Pulmonary artery endothelial cell (primary cell): ENCODE measurements around the gene CCDC149. TPM values are rescaled to one million over a fixed set of nuclear protein-coding genes. Genes with fewer than 3 reads are reported as not detected.

Experiments
- DNase-seq: peaks from one replicate; pipeline ENCODE4 v3.0.0-alpha.2; 2011; ENCODE audit warnings: low read depth, low spot score
- total RNA-seq: library from RNA; depleted of rRNA; stranded (reverse); fragments of >200 nt; gene quantifications from 2 replicates; pipeline ENCODE4 v1.2.3, GENCODE V29; 2014

Gene CCDC149
- total RNA-seq, 1 donor from 2014 or later, result 11.1 TPM

DNA sequence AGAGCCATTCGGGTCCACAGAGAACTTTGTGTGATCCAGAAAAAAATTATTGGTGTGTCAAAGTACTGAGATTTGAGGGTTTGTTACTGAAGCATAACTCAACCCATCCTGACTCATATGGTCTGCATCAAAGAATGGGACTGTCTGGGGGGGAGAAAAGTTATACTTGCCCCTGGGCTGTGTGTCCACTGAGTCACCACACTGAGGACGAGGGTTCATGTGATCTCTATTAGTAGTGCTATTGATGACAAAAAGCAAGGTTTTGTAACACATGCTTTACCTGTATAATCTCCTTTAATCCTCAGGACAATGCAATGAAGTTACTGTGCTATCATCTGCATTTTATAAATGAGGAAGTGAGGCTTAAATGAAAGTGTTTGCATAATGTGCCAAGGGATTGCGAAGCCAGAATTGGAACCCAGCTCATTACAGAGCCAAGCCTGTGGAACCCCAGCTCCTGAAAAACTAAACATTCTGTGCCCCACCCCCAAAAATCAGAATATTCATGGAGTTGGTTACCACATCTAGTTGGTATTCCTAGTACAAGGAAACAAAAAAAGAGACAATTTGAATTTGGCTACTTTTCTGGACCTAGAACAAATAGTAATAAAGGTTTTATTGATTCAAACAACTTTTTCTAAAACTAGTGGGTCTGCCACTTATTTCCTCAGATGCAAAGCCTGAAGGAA, 31.2 kb downstream of the CCDC149 start:
- no peak for DNase-seq

- DNase-seq, result no peak
Measured at GRCh38 chr4:24880186-24880585, 32.7 kb downstream of the CCDC149 start.

GRCh38 chr4:24878636-24879016, 34.2 kb downstream of the CCDC149 start:
- no peak for DNase-seq

DNA sequence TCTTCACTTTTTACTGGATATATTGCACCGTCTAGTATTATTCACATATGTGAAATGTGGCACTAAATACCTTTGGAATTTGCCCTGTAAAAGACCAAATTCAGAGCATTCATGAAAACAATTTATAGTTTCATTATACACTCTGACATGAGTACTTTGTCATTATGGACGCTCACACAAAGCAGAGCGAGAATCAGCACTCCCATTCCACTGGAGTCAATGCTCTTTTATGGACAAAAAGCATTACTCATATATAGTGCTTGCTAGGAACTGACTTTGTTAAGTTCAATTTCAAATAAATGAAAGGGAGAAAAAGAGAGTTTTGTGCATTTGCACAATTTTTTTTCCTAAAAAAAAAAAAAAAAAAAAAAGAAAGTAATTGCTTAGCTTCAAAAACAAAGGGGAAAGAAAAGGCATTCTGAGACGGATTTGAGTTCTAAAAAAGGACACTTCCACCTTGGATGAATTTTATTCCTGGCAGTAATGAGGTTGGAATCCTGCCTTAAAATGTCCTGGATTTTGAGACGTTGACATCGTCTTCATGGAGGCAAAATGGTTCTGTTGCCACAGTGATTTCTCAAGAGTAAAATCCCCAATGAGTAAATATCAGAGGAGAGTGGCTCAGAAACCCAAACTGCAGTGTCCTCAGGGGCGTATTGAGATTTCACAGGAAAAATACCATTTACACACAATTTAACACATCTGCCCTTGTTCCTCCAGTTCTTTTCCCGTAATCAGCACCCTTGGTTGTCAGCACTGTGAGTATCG, 34.8 kb downstream of the CCDC149 start:
- DNase-seq, result no peak

GRCh38 chr4:24876431-24876830, 36.4 kb downstream of the CCDC149 start:
- no peak for DNase-seq

- DNase-seq, result no peak
Measured at GRCh38 chr4:24872720-24873119, 40.1 kb downstream of the CCDC149 start.

GRCh38 chr4:24871210-24871609, 41.6 kb downstream of the CCDC149 start:
- DNase-seq, result no peak

DNA sequence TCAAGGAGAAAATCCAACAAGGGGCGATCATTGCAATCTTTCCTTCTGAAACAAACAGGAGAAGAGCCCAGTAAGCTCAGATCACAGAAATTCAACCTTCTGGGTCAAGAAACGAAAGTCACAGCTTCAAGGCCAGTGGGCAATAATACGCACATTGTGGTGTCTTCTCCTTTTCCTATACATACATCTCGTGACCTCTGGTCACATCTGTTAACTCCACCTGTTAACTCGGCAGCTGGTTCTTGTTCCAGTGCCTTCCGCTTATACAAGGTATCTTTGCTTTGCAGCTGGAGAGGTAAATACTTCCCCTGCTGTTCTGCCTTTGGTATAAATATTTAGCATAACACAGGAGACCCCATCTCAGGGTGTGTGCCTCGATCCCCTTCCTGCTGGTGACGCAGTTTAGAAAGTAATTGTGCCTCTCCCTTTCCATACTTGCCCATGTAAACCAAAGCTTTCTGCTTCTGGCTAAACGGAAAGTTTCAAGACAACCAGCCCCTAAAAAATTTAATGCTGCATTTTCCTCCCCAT, 45.0 kb downstream of the CCDC149 start:
- DNase-seq, result no peak

DNA sequence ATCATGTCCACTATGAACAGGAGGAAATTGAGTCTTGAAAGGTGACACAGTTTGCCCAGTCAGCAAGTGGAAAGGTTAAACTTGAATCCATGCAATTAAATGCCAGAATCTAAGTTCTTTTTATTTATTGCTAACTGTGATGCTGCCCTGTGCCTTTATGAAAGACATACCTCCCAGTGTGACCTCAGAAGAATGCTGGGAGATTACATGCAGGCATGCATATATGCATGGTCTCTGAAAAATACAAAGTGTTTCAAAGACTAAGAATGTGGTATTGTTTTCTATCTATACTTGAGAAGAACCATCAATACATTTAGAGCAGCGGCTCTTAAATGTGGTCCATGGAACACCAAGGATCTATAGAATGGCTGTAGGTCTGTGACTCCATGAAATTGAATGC, 45.6 kb downstream of the CCDC149 start:
- no peak for DNase-seq

- no peak for DNase-seq
Measured at GRCh38 chr4:24865401-24865800, 47.4 kb downstream of the CCDC149 start.

GRCh38 chr4:24863799-24864198, 49.0 kb downstream of the CCDC149 start:
- no peak for DNase-seq

- DNase-seq, result no peak
Measured at GRCh38 chr4:24862073-24862751, 50.6 kb downstream of the CCDC149 start.

GRCh38 chr4:24858550-24858949, 54.3 kb downstream of the CCDC149 start:
- no peak for DNase-seq

- peak; percentile 33 for DNase-seq
Measured at GRCh38 chr4:24858026-24858425, 54.8 kb downstream of the CCDC149 start.

- DNase-seq, result peak; percentile 60
Measured at GRCh38 chr4:24856586-24856985, 56.3 kb downstream of the CCDC149 start.

DNA sequence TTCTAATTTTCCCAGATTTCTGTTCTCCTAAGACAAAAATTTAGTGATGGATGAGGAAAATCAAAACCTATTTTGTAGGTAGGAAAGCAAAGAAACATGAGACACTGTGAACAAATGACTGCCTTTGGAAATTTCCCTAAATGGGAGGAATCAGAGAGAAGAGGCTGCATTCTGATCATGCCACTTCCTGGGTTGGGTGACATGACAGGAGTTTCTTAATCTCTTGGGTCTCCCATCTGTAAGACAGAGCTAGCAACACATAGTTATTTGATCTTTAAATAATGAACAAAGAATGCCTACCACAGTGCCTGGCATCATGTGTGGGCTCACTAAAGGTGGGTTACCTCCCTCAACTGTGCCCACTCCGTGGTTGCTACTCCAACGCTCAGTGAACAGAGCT, 57.1 kb downstream of the CCDC149 start:
- no peak for DNase-seq

DNA sequence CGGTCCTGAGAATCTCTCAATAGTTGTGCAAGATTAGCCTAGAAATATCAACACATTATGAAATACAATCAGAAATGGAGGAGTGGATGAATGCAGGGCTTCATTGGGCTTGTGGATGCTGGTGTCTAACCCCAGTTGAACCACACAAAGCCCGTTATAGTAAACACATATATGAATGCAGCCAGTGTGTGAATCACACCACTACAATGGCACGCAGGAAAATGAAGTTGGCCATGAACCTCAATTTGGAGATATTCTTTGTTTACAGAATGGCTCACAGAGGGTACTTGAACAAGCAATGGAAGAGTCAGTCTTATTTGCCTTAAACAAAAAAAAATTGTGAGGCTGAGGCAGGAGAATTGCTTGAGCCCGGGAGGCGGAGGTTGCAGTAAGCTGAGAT, 59.7 kb downstream of the CCDC149 start:
- peak; percentile 26 for DNase-seq

DNA sequence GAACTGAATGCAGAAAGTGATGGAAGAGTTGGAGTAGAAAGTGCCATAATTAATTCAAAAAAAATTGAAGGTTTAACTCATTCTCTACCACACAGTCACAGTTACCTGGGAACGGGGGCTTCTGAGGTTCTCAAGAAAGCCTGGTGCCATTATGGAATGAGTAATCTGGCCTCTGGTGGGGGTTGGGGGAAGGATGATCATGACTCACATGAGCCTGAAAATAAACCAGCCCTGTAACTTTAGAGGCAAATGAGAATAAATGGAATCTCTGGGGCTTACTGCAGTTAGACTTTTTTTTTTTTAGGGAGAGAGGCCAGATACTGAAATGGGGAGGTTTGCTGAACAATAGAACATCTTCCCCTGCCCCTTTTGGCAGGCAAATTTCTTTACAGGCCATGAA, 62.2 kb downstream of the CCDC149 start:
- DNase-seq, result peak; percentile 53

DNA sequence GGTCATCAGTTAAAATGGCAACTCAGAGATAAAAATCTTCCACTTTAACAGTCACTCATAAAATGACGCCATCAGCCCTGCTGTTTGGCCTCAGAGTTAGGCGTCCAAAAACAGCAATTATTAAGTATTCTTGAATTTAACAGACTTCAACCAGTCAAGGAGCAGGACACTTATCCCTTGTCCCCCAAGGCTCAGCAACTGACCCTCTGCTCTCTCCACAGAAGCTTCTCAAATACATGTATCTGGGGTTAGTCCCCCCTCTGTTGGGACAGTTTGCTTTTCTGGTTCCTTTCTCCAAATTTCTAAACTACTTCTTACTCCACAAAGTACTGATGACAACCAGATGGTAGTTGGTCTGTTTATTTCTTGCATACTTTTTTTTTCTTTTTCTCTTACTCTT, 63.1 kb downstream of the CCDC149 start:
- no peak for DNase-seq

DNA sequence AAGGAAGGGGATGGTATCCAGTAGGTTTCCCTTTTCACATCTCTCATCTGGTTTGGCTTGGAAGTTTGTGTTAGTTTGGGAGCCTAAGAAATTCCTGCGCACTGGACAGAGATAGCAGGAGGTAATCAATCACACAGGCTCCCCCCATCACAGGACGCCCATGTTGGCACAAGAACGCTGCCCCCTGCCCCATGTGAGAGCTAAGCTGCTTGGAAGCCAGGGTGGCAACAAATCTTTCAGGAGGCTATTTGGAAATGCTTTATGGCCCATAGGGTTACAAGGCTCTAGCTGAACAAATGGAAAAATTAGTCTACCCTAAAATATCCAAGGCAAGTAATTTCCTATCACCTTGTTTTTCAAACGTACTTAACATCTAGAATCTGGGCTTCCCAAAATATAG, 63.5 kb downstream of the CCDC149 start:
- no peak for DNase-seq

DNA sequence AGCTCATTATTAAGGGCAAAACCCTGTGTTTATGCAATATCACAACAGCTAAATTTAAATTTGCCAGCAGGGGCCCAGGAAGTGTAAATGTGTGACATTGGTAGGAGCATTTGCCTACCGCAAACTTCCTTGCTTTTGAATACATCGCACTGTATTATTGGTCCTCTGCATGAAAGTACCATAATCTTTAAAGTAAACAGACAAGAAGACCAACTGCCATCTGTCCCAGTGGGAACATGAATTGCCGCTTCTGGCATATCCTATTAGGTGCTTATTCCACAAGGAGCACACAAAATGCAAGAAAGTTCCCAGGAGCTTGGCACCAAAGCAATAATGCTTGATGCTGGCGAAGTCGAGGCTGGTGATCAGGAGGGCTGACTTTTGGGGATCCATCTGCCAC, 66.1 kb downstream of the CCDC149 start:
- DNase-seq, result no peak

- no peak for DNase-seq
Measured at GRCh38 chr4:24845902-24846301, 66.9 kb downstream of the CCDC149 start.
